Endometrial microvascular endothelial cells (primary cell): ENCODE measurements around the gene NCR2. TPM values are rescaled to one million over a fixed set of nuclear protein-coding genes. Genes with fewer than 3 reads are reported as not detected.

ENCODE experiments used
- in situ Hi-C: cut with HindIII; loops from 2 replicates; pipeline ENCODE4 v1.10.0; 2017; ENCODE audit warnings: low sequenced_read_pairs, low pct_unique_long_range_greater_than_20kb; ENCODE audit errors: inconsistent ontology term
- total RNA-seq: library from RNA; depleted of rRNA; stranded (reverse); fragments of >200 nt; gene quantifications from one replicate; pipeline ENCODE4 v1.2.3, GENCODE V29; 2015; ENCODE audit errors: inconsistent ontology term

The NCR2 gene
- total RNA-seq, 1 donor from 2014 or later, result not detected

GRCh38 chr6:41352396-41352795 is 17.0 kb downstream of the NCR2 start:
- in situ Hi-C loops, result no loop called here

GRCh38 chr6:41352907-41353306 is 17.5 kb downstream of the NCR2 start:
- in situ Hi-C loops, result no loop called here

GRCh38 chr6:41353333-41353732 is 17.9 kb downstream of the NCR2 start:
- in situ Hi-C loops, result no loop called here

- in situ Hi-C loops, result no loop called here
Measured at GRCh38 chr6:41355952-41356351, 20.5 kb downstream of the NCR2 start.

GRCh38 chr6:41356825-41357224 is 21.4 kb downstream of the NCR2 start:
- in situ Hi-C loops, result no loop called here

- in situ Hi-C loops, result no loop called here
Measured at GRCh38 chr6:41358503-41358902, 23.1 kb downstream of the NCR2 start.

GRCh38 chr6:41359617-41360313 is 24.4 kb downstream of the NCR2 start:
- in situ Hi-C loops, result no loop called here

GRCh38 chr6:41360314-41360685 is 24.9 kb downstream of the NCR2 start:
- in situ Hi-C loops, result no loop called here

- in situ Hi-C loops, result no loop called here
Measured at GRCh38 chr6:41366150-41366549, 30.7 kb downstream of the NCR2 start.

GRCh38 chr6:41367061-41367460 is 31.7 kb downstream of the NCR2 start:
- in situ Hi-C loops, result no loop called here

- in situ Hi-C loops, result no loop called here
Measured at GRCh38 chr6:41367700-41368099, 32.3 kb downstream of the NCR2 start.

GRCh38 chr6:41370488-41371111 is 35.2 kb downstream of the NCR2 start:
- in situ Hi-C loops, result no loop called here

GRCh38 chr6:41371461-41371991 is 36.1 kb downstream of the NCR2 start:
- in situ Hi-C loops, result no loop called here

GRCh38 chr6:41371992-41372831 is 36.8 kb downstream of the NCR2 start:
- in situ Hi-C loops, result no loop called here

GRCh38 chr6:41372832-41373626 is 37.6 kb downstream of the NCR2 start:
- in situ Hi-C loops, result no loop called here

GRCh38 chr6:41373627-41373918 is 38.2 kb downstream of the NCR2 start:
- in situ Hi-C loops, result no loop called here

- in situ Hi-C loops, result no loop called here
Measured at GRCh38 chr6:41373919-41374617, 38.7 kb downstream of the NCR2 start.
